COLO668 (cell line): Measurements from ENCODE around the gene APOD.

Experiments used
- DNase-seq: peaks from one replicate; lab custom pipeline; 2025; ENCODE audit not compliant: unreplicated experiment; lab: John Stamatoyannopoulos, UW

The APOD gene

GRCh38 chr3:195555110-195555509 is 28.6 kb downstream of the APOD start:
- no peak for DNase-seq

- DNase-seq: no peak
Observed at GRCh38 chr3:195554458-195554857, 29.3 kb downstream of the APOD start.

DNA sequence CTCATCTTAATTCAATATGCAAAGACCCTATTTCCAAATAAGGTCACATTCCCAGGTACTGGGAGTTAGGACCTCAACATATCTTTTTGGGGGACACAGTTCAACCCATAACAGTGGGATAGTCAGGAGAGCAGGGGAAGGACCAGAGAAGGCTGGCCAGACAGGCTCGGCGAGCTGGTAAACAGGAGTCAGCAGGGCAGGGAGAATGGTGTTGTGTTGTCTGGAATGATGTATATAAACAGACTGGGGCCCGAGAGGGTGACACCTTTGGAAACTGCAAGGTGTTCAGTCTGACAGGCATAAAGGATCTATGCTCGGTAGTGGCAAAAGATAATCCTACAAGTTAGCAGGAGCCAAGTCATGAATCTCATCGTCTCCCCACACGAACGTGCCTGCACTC is 30.5 kb downstream of the APOD start:
- no peak for DNase-seq

GRCh38 chr3:195551381-195551978 is 32.3 kb downstream of the APOD start:
- no peak for DNase-seq

DNA sequence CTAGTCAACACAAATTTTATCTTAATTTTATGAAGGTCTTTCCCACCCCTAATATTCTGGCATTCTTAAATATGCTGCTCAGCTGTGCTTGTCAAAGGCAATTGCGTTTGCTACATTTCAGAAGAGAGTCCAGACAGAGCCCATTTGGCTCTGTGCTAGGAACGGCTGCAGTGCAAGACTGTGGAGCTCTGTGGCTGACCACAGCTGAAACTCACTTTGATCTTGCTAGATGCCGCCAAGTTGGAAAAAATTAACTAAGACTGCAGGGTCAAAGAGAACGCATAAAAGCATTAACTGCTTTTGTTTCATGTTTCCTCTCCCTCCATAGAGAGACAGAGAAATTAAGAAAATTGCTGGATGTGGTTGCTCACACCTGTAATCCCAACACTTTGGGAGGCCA is 33.0 kb downstream of the APOD start:
- DNase-seq: no peak

GRCh38 chr3:195549931-195550519 is 33.7 kb downstream of the APOD start:
- no peak for DNase-seq

DNA sequence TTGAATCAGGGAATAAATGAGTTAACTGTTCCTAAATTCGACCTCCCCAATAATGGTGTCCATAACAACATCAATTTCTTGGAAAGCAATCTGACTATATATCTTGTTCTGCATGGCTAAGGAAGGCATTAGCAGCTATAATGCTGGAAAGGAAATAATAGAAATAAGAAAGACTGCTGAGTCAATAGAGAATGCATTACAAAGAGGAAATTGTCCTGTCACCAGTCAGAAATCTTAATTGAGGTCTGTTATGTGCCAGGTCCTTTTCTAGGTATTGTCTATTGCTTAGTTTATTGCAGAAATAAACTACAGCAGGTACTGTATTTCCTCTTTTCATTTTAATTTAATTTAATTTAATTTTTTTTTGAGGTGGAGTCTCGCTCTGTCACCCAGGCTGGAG is 34.8 kb downstream of the APOD start:
- DNase-seq: no peak

DNA sequence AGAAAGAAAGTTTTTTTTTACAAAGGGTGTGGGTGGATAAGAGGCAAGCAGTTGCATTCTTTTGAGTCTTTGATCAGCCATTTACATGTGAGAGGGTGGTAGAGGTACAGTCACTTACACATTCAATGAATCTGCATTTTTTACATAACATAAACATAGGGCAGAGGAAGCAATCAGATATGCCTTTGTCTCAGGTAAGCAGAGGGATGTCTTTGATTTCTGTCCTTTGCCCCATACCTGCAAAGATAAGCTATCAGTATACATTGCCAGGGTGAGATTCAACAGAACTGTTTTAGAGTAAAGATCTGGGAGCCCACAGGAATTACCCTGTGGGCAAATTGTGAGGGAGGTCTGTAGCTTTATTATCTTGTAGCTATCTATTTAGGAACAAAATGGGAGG is 35.2 kb downstream of the APOD start:
- DNase-seq: no peak

DNA sequence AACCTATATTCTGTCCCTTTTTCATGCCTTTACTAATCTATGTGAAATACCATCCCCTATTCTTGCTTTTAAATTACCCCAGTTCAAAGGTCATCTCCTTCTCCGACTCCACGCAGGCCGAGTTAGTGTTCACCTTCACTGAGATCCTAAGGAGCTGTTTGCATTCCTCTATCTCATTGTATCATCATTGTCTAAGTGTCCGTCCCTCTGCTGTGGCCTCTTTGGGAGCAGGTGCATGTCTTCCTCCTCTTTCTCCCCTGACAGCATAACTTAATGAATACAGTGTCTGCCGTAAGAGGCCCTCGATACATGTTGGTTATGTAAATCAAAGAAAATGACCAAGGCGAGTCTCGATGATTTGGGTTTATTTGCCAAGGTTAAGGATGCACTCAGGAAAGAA is 35.7 kb downstream of the APOD start:
- no peak for DNase-seq

DNA sequence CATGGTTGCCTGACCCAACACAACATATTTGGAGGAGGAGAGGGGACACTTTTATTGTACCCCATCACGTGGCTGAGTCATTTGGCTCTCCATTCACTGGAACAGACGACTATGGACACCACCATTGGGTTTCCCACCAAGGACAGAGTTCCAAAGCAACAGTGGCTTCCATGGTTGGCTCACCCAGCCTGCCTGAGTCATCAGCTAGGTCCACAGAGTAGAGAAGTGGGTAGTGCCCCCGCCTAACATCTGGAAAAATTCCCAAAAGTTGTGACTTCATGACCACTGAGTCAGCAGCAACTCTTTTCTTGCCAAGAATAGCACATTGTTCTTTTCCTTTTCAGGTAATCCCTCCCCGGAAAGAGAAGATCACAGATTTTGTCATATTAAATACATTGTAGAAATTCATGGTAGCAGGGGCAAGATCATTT is 37.6 kb downstream of the APOD start:
- no peak for DNase-seq

GRCh38 chr3:195544634-195545033 is 39.1 kb downstream of the APOD start:
- no peak for DNase-seq

DNA sequence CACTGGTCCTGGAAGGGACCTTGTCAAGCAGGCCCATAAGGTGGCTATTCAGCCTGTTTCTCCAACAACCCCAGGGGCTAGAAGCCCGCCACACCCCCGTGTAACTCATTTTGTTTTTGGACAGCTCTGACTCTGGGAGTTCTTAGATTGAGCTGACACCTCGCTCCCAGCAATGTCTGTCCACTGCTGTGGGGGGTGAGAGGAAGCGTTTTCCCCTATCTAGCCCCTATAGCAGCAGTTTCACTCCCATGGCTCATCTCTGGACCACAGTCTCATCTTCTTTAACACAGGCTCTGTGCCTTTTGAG is 39.6 kb downstream of the APOD start:
- no peak for DNase-seq

- DNase-seq: no peak
Observed at GRCh38 chr3:195543500-195544229, 40.1 kb downstream of the APOD start.

GRCh38 chr3:195542698-195543499 is 40.8 kb downstream of the APOD start, which contains the start of gene PPP1R2:
PPP1R2 (minus strand) TSS chr3:195543325; CDS start chr3:195543025, 300 bp downstream.
- DNase-seq: peak; percentile 89

GRCh38 chr3:195542316-195542697 is 41.4 kb downstream of the APOD start:
- no peak for DNase-seq

DNA sequence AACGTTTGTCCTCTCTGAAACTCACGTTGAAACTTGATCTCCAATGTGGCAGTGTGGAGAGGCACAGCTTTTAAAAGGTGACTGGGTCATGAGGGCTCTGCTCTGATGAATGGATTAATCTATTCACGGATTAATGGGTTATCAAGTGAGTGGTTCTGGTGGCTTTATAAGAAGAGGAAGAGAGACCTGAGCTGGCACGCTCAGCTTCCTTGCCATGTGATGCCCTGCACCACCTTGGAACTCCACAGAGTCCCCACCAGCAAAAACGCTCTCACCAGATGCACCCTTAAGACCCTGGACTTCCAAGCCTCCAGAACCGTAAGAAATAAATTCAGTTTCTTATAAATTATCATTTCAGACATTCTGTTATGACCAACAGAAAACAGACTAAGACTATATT is 43.2 kb downstream of the APOD start:
- DNase-seq: no peak

- no peak for DNase-seq
Observed at GRCh38 chr3:195540027-195540426, 43.7 kb downstream of the APOD start.

- DNase-seq: no peak
Observed at GRCh38 chr3:195539479-195539878, 44.3 kb downstream of the APOD start.

GRCh38 chr3:195537995-195538394 is 45.7 kb downstream of the APOD start:
- DNase-seq: no peak

GRCh38 chr3:195535293-195535692 is 48.4 kb downstream of the APOD start:
- no peak for DNase-seq

GRCh38 chr3:195532834-195533233 is 50.9 kb downstream of the APOD start:
- no peak for DNase-seq

DNA sequence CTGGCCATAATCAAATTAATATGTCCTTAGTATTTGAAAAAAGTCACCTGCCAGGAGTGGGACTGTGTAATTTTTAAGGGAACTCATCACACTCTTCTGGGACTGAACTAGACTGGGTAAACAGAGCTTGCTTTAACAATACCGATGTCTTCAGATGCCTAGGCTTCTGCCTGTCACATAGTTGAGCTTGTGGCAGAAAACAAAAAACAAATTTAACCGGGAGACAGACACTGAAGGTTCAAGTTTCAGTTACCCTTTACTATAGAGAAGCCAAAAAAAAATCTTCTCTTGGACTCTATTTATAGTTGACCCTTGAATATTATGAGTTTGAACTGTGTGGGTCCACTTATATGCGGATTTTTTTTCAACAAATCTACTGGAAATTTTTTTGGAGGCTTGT is 51.4 kb downstream of the APOD start:
- DNase-seq: no peak
